HG02884 (cell line): Measurements from ENCODE around the gene CD34.
"Not testable (repeated sequence)": the region's sequence is repeated elsewhere in the genome, so short reads cannot be mapped to it uniquely, and the experiment has no call there.

ENCODE experiments used
- ATAC-seq: cut with Tn5 transposase; IDR thresholded peaks from one replicate; pipeline ENCODE4 v1.9.1; 2021; ENCODE audit warnings: mild to moderate bottlenecking, moderate library complexity; ENCODE audit not compliant: unreplicated experiment

The CD34 gene

GRCh38 chr1:207877914-207878313, 33.0 kb downstream of the CD34 start:
- ATAC-seq, result not testable (repeated sequence)

GRCh38 chr1:207876131-207876530, 34.8 kb downstream of the CD34 start:
- ATAC-seq, result no peak

DNA sequence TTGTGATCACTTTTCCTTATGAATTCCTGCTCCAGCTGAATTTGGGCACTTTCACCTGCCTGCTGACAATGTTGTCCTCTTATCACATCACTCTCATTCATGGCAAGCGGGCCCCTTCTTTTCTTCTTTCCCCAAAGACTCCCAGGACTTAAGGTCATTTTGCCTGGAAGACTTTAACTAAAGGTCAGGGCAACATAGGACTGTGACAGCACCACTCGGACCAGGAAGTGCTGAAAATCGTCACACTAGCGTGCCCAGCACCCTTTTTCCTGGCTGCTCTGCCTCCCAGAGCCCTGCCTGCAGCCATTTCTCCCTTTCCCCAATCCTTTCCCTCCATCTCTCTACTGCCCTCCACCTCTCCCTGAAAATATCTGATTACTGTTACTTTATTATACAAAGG, 35.4 kb downstream of the CD34 start:
- ATAC-seq, result no peak

DNA sequence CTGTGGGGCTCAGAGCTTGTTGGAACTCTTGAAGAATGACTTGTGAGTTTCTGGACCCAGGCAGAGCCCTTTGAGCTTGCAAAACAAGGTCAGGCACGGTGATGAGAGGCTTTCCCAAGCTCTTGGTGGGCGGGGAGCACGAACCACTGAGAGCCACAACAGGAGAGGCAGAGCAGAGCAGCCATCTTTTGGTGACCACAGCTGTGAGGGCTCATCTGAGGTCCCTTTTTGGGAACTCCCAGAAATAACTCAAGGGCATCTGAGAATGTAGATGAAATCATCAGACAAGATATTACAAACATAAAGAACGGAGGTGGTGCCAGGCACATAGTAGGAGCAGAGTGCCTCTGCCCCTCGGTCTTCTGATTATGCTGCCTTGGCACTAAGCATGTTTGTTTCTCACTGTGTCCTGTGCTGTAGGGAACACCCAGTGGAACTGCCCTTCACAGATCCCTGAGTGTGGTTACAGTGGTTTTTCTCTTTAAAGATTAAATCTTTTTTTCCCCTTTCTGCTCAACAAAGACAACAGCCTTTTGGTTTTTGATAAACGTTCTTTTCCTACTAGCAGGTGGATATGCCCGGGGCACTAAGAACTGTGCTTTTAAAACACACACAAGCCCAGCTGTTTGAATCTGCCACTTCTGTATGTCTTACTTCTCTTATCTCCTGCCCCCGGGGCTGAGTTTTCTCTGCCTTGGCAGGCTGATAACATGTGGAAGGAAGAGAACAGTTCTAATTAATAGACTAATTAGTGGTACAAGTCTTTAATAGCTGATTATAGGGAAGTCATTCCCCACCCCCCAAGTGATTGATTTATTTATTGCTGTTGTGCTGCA, 37.7 kb downstream of the CD34 start:
- ATAC-seq, result no peak

DNA sequence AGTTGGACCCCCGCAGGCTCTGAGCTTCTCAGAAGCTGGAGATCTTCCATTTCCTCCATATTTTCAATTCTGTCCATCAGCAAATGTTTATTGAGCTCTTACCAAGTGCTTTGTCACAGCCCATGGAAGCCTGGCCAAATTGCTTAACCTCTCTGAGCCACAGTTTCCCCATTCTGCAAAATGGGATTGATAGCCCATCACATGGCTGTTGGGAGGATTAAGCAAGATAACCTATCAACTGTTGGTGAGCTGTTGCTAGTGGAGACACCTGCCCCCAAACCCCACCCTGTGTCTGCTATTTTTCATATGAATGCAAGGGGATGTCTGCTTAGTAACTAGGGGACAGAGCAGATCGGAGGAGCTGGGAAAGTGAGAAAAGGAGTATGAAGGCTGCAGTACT, 38.3 kb downstream of the CD34 start:
- ATAC-seq, result no peak

GRCh38 chr1:207871117-207871649, 39.7 kb downstream of the CD34 start:
- ATAC-seq, result no peak

- no peak for ATAC-seq
Observed at GRCh38 chr1:207870306-207871031, 40.5 kb downstream of the CD34 start.

GRCh38 chr1:207869859-207870258, 41.1 kb downstream of the CD34 start:
- ATAC-seq, result no peak

DNA sequence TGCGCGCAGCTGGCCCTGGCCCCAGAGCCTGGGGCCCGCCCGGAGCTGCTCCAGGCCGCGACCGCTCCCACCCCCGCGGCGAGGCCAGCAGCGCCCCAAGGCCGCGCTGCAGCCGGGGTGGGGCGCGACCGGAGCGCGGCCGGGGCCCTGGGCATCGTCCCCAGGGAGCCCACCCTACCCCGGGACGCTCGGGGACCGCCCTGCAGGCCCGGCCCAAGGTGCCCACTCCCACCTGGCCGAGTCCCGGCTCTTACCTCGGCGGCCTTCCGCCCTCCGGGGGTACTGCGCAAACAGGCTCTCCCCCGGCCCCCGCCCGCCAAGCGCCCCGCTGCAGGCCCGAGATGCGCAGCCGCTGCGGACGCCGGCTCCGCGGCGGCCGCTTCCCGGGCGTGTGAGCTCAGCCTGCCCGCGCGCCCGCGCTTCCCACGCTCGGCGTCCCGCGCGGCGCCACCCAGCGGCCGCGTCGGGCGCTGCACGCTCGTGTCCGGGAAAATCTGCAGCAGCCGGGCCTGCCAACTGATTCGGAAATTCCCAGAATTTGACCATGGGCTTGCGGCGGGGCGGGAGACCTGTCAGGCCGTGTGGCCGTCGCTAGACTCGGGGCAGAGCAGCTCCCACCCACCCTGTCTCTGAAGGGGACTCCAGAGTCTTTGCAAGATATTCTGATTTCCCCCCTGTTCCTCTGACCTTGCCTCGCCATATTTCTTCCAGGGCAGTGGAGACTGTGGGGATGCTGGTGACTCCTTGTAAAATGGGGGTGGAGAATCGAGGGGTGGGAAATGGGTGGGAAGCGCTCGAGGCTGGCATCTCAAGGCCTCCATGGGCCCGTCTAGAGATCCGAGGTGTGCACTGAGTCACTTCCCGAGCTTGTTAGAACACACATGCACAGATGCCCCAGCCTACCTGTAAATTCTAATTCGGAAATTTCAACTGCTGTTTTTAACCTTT, 41.9 kb downstream of the CD34 start:
- ATAC-seq, result peak; percentile 52

- no peak for ATAC-seq
Observed at GRCh38 chr1:207868251-207868773, 42.6 kb downstream of the CD34 start.

GRCh38 chr1:207867136-207868109, 43.5 kb downstream of the CD34 start:
- no peak for ATAC-seq

DNA sequence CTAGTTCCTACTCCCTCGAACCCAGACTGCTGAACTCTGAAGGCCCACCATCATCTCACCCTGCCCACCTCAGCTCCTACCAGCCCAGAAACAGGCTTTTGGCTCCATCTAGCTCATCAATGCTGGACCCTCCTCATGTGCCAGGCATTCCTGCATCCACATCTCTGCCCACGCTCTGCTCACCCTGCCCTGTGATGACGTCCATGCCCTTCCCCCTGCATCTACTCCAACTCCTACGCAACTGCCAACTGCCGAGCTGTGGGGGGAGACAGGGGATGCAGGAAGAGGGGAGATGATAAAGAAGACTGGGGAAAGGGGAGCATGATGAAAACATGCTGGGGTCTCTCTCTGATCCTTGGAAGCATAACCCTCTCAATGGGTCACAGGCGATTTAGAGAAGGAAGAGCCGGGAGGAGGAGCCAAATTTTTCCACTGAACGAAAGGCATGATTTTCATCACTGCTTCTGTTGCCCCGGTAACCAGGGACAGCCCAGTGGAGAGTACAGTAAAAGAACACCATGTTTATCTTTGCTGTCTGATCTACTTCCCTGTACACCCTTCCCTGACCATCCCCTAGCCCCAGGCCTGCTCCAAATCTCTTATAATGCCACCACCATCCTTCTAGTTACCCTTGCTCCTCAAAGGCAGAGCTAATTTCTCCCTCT, 44.3 kb downstream of the CD34 start:
- ATAC-seq, result no peak

GRCh38 chr1:207863893-207864535, 46.9 kb downstream of the CD34 start:
- ATAC-seq, result no peak

DNA sequence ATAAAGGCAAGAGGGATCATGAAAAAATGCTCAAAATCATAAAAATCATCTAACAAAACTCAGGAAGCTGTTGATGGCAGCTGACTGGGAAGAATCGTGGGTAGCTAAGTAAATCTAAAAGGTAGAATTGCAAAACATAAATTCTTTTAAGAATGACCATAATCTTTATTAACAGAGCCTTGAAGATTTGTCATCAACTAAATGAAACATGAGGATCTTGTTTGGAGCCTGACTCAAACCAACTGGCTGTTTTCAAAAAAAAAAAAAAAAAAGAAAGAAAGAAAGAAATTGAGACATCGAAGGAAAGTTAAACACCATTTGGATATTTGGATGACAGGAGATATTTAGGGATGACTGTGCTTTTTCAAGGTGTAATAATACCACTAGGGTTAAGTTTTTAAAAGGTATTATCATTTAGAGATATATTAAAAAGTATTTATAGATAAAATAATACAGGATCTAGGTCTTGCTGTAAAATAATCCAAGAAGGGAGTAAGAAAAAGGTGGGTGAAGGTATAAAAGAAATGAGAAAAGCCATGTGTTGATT, 48.6 kb downstream of the CD34 start:
- ATAC-seq, result no peak

DNA sequence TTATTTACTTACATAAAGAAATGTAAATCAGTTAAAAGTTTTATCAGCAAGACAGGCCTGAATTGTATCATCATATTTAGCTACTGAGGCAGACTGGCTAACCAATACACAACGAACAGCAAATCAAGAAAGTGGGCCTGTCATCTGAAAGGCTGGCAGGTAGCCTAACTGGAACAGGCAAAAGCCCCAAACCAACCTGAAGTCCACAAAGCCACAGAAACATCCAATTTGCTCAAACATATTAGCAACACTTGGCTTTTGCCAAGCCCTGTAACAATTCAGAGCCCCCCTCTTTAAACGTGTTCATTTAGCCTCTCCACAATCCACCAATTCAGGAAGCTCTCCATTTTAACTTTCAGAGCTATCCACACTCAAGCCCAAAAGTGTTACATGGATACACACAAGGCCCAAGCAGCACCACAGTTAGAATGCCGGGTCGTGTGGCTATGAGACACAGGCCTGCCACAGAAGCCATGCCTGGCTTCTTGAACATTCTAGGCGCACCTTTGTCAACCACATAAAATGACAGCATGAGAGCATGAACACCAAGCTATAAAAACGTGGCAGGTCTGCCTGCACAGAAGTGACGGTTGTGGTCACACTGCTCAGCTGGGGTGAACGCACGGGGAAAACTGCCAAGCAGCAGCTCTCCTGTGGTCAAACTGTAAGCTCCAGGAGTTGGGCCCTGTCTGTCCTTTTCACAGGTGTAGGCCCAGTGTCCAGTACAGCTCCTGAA, 49.3 kb downstream of the CD34 start:
- ATAC-seq, result no peak

GRCh38 chr1:207860531-207860930, 50.4 kb downstream of the CD34 start:
- ATAC-seq, result no peak

- no peak for ATAC-seq
Observed at GRCh38 chr1:207858806-207859205, 52.1 kb downstream of the CD34 start.
